HG02588 (cell line): ENCODE results near the gene ZBTB48.

Experiments
- ATAC-seq: cut with Tn5 transposase; IDR thresholded peaks from one replicate; pipeline ENCODE4 v1.9.1; 2021; ENCODE audit warnings: mild to moderate bottlenecking, moderate library complexity; ENCODE audit not compliant: unreplicated experiment

The ZBTB48 gene

DNA sequence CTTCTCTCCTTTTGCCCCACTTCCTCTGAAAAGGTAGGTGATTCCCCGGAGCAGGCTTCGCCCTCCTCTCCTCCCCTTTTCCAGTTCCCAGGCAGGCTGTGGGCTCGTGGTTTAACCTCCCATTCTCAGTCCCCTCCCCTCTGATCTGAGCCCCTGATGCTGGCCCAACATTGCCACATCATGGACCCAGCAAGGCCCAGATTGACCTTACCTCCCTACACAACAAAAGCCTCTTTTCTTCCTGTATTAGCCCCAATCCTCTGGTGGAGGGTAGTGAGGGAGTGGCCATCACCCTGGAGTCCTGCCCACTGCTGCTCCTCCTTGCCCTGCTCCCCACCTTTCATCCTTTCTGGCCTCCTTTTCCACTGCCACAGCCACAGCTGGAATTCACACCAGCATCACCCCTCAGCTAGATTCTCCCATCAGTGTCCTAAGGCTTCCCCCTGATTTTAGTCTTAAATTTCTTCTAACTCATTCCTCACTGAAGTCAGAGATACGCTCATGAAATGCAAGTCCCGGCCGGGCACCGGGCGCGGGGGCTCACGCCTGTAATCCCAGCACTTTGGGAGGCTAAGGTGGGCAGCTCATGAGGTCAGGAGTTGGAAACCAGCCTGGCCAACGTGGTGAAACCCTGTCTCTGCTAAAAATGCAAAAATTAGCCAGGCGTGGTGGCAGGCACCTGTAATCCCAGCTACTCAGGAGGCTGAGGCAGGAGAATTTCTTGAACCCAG, 7.0 kb upstream of the ZBTB48 start:
- ATAC-seq: no peak

DNA sequence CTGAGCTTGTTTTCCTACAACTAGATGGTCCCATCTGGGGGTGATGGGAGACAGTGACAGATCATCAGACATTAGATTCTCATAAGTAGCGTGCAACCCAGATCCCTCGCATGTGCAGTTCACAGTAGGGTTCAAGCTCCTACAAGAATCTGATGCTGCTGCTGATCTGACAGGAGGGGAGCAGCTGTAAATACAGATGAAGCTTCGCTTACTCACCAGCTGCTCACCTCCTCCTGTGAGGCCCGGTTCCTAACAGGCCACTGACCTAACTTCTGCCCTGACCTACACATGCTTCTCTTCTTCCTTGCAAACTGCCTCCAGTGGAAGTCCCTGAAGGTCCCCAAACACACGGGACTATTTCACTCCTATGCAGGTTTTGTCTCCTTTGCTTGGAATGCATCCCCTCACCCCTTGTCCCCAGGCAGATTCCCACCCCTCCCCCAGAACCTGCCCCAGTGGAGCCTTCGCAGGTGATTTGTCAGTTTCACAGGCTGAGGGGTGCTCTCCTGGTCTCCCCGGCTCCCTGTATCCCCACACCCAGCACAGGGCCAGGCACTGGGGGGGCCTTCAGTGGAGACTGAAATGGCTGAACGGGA, 5.7 kb upstream of the ZBTB48 start:
- ATAC-seq: no peak

DNA sequence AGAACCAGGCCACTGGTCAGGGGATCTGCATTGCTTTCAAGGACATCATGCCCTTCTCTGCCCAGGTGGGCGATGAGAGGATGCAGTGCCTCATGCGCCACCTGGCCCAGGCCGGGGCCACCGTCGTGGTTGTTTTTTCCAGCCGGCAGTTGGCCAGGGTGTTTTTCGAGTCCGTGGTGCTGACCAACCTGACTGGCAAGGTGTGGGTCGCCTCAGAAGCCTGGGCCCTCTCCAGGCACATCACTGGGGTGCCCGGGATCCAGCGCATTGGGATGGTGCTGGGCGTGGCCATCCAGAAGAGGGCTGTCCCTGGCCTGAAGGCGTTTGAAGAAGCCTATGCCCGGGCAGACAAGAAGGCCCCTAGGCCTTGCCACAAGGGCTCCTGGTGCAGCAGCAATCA, 5.0 kb upstream of the ZBTB48 start:
- no peak for ATAC-seq

DNA sequence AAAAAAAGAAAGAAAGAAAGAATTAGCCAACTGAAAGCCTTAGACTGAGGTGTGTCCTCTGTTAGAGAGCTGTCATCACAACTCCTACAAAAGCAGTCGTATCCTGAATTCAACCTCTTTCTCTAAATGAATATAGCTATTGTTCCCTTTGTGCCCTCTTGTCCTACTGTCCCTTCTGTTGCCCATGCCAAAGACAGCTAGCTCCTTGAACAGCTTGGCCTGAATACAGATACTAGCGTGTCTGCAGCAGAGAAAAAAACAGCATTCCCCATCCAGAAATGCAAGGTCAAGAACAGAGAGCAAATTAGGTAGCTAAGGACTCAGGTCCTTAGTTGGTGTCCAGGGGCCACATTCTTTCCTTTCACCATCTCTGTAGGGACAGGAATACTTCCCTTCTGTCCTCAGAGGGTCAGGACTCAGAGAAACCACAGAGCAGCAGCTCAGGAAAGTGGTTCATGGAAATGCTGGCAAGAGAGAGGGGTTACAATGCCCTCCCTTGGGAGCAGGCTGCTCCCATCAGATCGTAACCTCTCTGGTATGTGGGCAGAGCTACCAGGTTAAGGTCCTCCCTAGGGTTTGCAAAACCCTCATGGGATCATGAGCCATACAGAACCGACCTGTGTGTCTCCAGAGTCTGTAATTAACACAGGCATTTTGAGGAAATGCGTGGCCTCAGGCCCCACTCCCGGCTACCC, 1.8 kb upstream of the ZBTB48 start:
- ATAC-seq: no peak

GRCh38 chr1:6578624-6579373, 995 bp upstream of the ZBTB48 start:
- no peak for ATAC-seq

DNA sequence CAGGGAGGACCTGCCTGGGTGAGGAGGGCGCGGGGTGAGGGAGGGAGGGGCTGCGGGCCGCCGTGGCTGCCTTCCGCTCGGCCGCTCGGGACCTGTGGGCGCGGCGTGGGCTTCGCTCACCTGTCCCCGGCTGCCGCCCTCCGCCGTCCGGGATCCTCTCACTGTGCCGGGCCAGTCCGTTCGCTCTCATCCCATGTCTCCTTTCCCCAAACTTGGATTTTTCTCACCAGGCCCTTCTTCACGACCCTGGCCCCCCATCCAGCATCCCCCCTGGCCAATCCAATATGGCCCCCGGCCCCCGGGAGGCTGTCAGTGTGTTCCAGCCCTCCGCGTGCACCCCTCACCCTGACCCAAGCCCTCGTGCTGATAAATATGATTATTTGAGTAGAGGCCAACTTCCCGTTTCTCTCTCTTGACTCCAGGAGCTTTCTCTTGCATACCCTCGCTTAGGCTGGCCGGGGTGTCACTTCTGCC, 362 bp downstream of the ZBTB48 start:
- no peak for ATAC-seq

GRCh38 chr1:6580593-6581409, 1.0 kb downstream of the ZBTB48 start:
- no peak for ATAC-seq

GRCh38 chr1:6581561-6582305, 1.9 kb downstream of the ZBTB48 start:
- no peak for ATAC-seq

DNA sequence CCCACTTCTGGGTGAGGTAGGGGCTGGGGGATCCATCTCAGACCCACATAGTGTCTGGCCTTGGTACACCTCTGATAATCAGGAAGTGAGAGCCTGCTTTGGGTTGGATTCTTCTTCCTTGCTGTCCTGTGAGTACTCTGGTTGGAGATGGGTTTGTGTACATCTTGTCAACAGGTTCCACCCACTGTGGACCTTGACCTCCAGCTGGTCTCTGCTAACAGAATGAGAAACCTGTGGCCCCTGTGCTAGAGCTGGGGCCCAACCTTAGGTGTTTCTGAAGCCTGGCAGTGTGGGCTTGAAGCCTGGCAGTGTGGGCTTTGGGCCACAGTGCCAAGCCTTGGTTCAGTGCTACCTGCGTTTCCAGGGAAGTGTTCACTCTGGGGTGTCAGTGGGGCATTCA, 2.6 kb downstream of the ZBTB48 start:
- ATAC-seq: no peak

GRCh38 chr1:6584126-6585080, 4.6 kb downstream of the ZBTB48 start:
- no peak for ATAC-seq

DNA sequence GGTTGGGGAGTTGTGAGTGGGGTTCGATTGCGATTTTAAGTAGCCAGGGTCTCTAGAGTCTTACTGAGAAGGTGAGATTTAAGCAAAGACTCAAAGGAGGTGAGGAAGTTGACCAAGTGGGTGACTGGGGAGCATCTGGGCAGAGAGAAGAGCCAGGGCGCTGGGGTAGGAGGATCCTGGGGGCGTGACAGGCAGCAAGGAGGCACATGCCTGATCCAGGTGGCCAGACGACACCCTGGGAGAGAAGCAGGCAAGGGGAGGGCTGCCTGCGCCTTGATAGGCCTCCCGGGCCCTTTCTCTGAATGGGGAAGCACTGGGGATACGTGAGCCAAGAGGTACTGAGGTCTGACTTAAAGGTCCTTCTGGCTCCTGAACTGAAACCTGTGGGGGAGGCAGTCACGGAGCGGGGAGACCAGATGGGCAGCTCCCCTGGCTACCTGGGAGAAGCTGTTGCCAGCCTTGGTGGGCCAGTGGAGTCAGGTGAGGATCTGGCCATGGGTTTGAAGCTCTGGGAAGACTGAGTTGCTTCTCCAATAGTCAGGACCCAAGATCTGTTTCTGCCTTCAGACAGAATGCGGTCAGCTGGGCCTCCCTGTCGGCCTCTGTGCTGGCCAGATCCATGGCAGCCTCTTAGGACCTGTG, 5.4 kb downstream of the ZBTB48 start:
- ATAC-seq: no peak

- ATAC-seq: no peak
Measured at GRCh38 chr1:6585841-6586240, 6.0 kb downstream of the ZBTB48 start.

DNA sequence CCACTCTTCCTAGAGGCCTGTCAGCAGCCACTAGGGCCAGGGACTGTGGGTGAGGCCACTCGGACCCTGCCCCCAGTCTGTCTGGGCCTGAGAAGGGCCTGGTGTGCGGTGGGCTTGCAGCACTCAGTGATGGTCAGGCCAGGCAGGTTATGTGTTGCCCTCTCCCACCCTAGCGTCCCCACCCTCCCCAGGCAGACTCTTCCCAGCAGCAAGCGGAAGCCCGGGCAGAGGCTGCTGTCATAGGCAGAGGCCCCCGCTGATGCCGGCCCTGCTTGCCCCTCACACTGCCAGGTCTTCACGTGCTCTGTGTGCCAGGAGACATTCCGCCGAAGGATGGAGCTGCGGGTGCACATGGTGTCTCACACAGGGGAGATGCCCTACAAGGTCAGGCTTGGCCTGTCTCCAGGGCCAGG, 6.6 kb downstream of the ZBTB48 start:
- no peak for ATAC-seq

DNA sequence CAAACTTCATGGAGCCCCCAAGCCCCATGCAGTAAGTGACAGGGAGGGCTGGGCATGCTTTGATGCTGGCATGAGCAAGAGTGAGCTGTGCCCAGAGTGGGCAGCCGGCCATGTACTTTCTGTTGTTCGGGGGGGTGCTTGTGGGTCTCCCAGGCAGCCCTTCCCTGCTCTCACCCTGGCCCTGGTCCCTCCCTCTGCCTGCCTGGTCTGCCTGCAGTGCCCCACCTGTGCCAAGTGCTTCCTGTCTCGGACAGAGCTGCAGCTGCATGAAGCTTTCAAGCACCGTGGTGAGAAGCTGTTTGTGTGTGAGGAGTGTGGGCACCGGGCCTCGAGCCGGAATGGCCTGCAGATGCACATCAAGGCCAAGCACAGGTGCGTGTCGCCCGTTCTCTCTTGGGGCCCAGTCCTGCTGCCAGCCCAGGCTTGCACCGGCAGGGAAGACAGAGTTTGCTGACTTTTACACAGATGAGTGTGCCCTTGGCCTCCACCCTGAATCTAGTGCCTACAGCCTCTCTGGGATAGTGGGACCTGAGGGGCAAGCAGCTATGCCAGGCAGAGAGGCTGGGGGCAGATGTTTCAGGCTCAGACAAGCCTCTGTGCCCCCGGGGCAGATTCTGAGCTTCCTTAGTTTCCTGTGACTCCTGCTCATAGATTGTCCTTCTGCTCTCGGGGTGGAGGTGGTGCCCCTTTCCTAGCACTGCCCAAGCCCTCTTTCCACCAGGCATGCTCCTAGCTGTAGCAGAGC, 7.6 kb downstream of the ZBTB48 start:
- no peak for ATAC-seq

GRCh38 chr1:6588128-6588892, 8.5 kb downstream of the ZBTB48 start:
- no peak for ATAC-seq

DNA sequence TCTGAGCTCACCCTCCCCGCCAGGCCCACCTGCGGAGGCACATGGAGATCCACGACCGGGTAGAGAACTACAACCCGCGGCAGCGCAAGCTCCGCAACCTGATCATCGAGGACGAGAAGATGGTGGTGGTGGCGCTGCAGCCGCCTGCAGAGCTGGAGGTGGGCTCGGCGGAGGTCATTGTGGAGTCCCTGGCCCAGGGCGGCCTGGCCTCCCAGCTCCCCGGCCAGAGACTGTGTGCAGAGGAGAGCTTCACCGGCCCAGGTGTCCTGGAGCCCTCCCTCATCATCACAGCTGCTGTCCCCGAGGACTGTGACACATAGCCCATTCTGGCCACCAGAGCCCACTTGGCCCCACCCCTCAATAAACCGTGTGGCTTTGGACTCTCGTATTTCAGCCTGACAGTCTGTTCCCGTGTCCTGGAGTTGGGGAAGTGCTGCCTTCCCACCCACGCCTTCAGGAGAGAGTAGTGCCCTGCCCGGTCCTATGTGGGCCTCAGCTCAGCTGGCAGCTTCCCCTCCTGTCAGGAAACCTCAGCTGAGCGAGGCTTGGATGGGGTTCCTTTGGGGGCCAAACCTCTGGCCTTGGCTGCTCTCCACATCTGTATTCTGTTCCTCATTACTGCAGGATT, 9.2 kb downstream of the ZBTB48 start:
- ATAC-seq: no peak
